ENCODE data around the gene PTPN20.

Gene PTPN20

GRCh38 chr10:47048526-47048905, 137.3 kb downstream of the PTPN20 start:
- DNase-seq (ENCODE audit: low spot score) = no peak

- no peak for DNase-seq (ENCODE audit: low spot score)
Observed at GRCh38 chr10:47049056-47049851, 138.0 kb downstream of the PTPN20 start.

GRCh38 chr10:47049906-47050305, 138.7 kb downstream of the PTPN20 start:
- no peak for DNase-seq (ENCODE audit: low spot score)

DNA sequence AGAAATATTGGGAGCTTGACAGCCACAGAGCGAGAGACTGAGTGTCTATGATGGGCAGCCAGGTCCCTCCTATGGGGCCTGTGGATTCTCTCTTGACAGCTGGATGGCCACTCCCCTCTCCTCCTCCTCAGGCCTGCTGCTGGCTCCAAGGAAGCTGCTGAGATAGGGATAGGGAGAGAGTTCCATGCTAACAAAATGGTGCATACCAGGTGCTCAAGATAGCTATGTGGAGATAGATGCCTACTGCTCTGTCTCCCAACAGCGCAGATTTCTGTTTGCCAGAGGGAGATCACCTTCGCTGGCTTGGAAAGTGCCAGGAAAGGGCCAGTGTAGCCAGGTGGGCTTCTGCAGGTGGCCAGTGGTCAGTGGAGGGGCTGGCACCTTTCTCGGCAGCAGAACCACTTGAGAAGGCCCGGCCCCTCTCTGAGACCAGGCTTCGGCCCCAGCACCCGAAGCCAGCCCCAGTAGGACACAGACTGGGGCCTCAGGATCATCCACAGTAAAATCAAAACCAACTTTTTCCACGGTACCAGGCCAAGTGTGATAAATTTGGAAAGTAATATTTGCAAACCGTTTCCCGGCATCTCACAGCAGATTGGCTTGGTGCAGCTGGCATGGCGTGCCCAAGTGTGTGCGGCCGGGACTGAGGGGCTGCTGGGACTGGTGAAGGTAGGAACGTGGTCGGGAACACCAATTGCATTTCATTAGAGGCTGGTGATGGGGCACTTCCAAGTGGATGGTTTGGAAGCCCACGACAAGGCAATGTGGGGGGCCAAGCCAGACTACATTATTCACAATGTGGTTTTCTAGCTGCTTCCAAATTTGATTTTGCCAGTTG, 139.6 kb downstream of the PTPN20 start:
- no peak for DNase-seq (ENCODE audit: low spot score)

DNA sequence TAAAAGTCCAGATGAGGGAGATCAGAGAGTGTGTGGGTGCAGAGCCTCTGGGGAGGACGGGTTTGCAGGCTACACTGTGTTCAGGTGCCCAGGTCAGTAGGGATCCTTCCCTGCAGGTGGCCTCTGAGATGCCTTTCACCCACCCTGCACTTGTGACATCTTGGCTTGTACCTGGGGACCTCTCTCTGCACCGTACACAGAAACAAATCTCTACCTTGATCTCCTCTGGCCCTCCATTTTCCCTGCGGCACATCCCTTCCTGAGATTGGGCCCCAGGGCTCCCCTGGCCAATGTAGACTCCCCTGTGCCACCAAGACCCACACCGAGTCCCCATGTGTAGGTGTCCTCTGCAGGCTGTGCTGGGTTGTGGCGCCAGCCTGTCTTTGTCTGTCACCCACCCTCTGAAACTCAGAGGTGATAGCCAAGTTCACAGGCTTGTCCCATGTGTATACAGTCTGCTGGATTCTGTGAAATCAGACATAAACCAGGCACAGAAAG, 140.6 kb downstream of the PTPN20 start:
- no peak for DNase-seq (ENCODE audit: low spot score)
